Central memory CD8-positive, alpha-beta T cell (primary cell): Measurements from ENCODE around the gene MFSD2B.
"Not testable (repeated sequence)": the region's sequence is repeated elsewhere in the genome, so short reads cannot be mapped to it uniquely, and the experiment has no call there.

Experiments
- ATAC-seq: fragments of 150-1000 bp; cut with Tn5 transposase; replicated peaks from 2 replicates; pipeline ENCODE4 v1.10.0; 2022; ENCODE audit warnings: mild to moderate bottlenecking, moderate FRiP score, moderate number of reproducible peaks; ENCODE audit not compliant: poor library complexity, severe bottlenecking; ENCODE audit errors: extremely low read depth
- DNase-seq, 2 donors: peaks; one replicate each; pipeline ENCODE4 v3.0.0; 2021; ENCODE audit warnings: low spot score in 2 of 2
- H3K27ac Mint-ChIP-seq: one replicate; pipeline ENCODE4 v1.8.0; 2022; ENCODE audit warnings: low read depth, mild to moderate bottlenecking, moderate library complexity, mixed read lengths
- H3K27me3 Mint-ChIP-seq: one replicate; pipeline ENCODE4 v1.8.0; 2022; ENCODE audit warnings: mixed read lengths
- H3K36me3 Mint-ChIP-seq: one replicate; pipeline ENCODE4 v1.8.0; 2022; ENCODE audit warnings: mild to moderate bottlenecking, moderate library complexity, mixed read lengths; ENCODE audit not compliant: insufficient read depth
- H3K4me1 Mint-ChIP-seq: one replicate; pipeline ENCODE4 v1.8.0; 2022; ENCODE audit warnings: mixed read lengths
- H3K4me3 Mint-ChIP-seq: one replicate; pipeline ENCODE4 v1.8.0; 2022; ENCODE audit warnings: mild to moderate bottlenecking, moderate library complexity, mixed read lengths
- H3K9me3 Mint-ChIP-seq: one replicate; pipeline ENCODE4 v1.8.0; 2022; ENCODE audit warnings: mixed read lengths

The MFSD2B gene

DNA sequence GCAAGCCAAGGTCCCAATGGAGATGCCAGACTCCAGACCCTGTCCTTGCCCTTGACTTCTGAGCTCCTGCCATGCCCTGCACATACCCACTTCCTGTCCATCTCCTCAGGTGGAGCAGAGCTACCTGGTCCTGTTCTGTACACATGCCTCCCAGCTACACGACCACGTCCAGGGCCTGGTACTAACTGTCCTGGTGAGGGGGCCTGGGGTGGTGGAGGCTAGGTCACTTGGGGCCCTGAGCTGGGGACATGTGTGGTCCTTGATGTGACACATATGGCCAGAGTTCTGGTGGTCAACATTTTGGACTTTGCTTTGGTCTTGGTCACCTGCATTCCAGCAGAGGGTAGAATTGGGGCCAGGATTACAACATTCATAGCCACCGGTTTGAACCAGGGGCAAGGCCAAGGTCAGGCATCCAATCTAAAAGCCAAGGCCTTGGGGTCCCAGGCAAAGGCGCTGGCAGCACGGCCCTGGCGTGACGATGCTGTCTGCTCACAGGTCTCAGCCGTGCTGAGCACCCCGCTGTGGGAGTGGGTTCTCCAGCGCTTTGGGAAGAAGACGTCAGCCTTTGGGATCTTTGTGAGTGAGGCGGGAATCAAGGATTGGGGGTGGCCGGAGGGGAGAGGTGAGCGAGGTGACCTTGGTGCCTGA is 12.6 kb downstream of the MFSD2B start:
- Mint-ChIP-seq H3K4me3 (no peak overlapping the region), H3K27ac (no peak overlapping the region), H3K9me3 (no peaks in the 10 kb centered on the region), H3K27me3 (no peaks in the 10 kb centered on the region), H3K4me1 (no peaks in the 10 kb centered on the region), H3K36me3 (peaks cover 4% of the 10 kb centered on the region)
- ATAC-seq (no peak), DNase-seq (no peak)

GRCh38 chr2:24022975-24023575 is 13.2 kb downstream of the MFSD2B start:
- DNase-seq (no peak), ATAC-seq (no peak)
- H3K27me3 Mint-ChIP-seq: no peaks in the 10 kb centered on the region
- H3K4me1 Mint-ChIP-seq: no peaks in the 10 kb centered on the region
- no peaks in the 10 kb centered on the region for H3K9me3 Mint-ChIP-seq
- H3K36me3 Mint-ChIP-seq: peaks cover 6% of the 10 kb centered on the region
- no peak overlapping the region for H3K27ac Mint-ChIP-seq
- no peak overlapping the region for H3K4me3 Mint-ChIP-seq

DNA sequence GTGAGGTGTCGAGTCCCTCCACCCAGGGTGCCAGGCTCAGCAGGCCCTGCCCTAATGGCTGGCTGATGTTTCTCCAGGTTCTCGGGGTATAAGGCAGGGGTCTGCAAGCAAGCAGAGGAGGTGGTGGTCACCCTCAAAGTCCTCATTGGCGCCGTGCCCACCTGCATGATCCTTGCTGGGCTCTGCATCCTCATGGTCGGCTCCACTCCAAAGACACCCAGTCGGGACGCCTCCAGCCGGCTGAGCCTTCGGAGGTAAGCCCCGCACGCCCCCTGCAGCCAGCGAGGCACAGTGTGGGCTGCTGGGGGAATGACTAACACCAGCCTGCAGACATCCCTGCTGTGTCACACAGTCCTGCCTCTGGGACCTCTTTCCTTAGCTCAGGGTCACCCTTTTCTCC is 14.1 kb downstream of the MFSD2B start:
- Mint-ChIP-seq H3K27ac (no peak overlapping the region), H3K4me3 (no peak overlapping the region)

GRCh38 chr2:24024996-24025663 is 15.2 kb downstream of the MFSD2B start:
- Mint-ChIP-seq H3K36me3 (peaks cover 21% of the 10 kb centered on the region), H3K4me3 (no peak overlapping the region), H3K27ac (no peak overlapping the region), H3K27me3 (no peaks in the 10 kb centered on the region), H3K4me1 (no peaks in the 10 kb centered on the region), H3K9me3 (no peaks in the 10 kb centered on the region)
- no peak for DNase-seq
- no peak for ATAC-seq

More for the DNA sequence above, 14.1 kb downstream of the MFSD2B start:
- no peaks in the 10 kb centered on the region for H3K27me3 Mint-ChIP-seq
- DNase-seq: no peak
- no peak for ATAC-seq
- H3K9me3 Mint-ChIP-seq: no peaks in the 10 kb centered on the region
- H3K4me1 Mint-ChIP-seq: no peaks in the 10 kb centered on the region
- peaks cover 10% of the 10 kb centered on the region for H3K36me3 Mint-ChIP-seq

- DNase-seq (no peak), ATAC-seq (no peak)
- H3K9me3 Mint-ChIP-seq: no peaks in the 10 kb centered on the region
- H3K4me1 Mint-ChIP-seq: no peaks in the 10 kb centered on the region
- H3K27me3 Mint-ChIP-seq: no peaks in the 10 kb centered on the region
- no peak overlapping the region for H3K27ac Mint-ChIP-seq
- H3K4me3 Mint-ChIP-seq: no peak overlapping the region
- peaks cover 25% of the 10 kb centered on the region for H3K36me3 Mint-ChIP-seq
These were observed 16.3 kb downstream of the MFSD2B start for GRCh38 chr2:24026233-24026632.

- no peak overlapping the region for H3K4me3 Mint-ChIP-seq
- H3K36me3 Mint-ChIP-seq: peaks cover 15% of the 10 kb centered on the region
- DNase-seq (no peak), ATAC-seq (no peak)
- H3K4me1 Mint-ChIP-seq: peaks cover 19% of the 10 kb centered on the region
- H3K27ac Mint-ChIP-seq: no peak overlapping the region
- no peaks in the 10 kb centered on the region for H3K27me3 Mint-ChIP-seq
- H3K9me3 Mint-ChIP-seq: no peaks in the 10 kb centered on the region
These were observed 29.1 kb downstream of the MFSD2B start for GRCh38 chr2:24038786-24039499.

DNA sequence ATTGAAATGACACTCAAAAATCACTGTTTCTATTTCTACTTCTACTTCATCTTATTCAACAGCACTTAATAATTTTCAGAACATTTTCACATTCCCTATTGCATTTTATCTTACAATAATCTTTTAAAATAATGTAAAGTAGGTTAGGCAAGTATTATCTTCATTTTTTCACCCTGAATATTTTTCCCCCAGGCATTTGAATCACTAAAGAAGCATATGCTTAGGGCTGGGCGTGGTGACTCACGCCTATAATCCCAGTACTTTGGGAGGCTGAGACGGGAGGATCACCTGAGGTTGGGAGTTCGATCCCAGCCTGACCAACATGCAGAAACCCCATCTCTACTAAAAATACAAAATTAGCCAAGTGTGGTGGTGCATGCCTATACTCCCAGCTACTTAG is 30.6 kb downstream of the MFSD2B start:
- no peak for DNase-seq
- H3K4me1 Mint-ChIP-seq: peaks cover 20% of the 10 kb centered on the region
- no peak overlapping the region for H3K4me3 Mint-ChIP-seq
- H3K27ac Mint-ChIP-seq: no peak overlapping the region
- H3K36me3 Mint-ChIP-seq: peaks cover 15% of the 10 kb centered on the region
- no peak for ATAC-seq
- H3K9me3 Mint-ChIP-seq: no peaks in the 10 kb centered on the region
- H3K27me3 Mint-ChIP-seq: no peaks in the 10 kb centered on the region

DNA sequence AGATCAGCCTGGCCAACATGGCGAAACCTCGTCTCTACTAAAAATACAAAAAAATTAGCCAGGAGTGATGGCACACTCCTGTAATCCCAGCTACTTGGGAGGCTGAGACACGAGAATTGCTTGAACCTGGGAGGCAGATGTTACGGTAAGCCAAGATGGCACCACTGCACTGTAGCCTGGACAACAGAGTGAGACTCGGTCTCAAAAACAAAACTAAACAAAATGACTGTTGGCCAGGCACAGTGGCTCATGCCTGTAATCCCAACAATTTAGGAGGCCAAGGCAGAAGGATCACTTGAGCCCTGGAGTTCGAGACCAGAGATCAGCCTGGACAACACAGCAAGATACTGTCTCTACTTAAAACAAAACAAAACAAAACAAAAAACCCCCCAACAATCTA is 33.2 kb downstream of the MFSD2B start:
- H3K27ac Mint-ChIP-seq, DNase-seq, H3K27me3 Mint-ChIP-seq, H3K4me3 Mint-ChIP-seq, H3K9me3 Mint-ChIP-seq, ATAC-seq: not testable (repeated sequence)
- Mint-ChIP-seq H3K36me3 (peaks cover 17% of the 10 kb centered on the region), H3K4me1 (peaks cover 33% of the 10 kb centered on the region)

DNA sequence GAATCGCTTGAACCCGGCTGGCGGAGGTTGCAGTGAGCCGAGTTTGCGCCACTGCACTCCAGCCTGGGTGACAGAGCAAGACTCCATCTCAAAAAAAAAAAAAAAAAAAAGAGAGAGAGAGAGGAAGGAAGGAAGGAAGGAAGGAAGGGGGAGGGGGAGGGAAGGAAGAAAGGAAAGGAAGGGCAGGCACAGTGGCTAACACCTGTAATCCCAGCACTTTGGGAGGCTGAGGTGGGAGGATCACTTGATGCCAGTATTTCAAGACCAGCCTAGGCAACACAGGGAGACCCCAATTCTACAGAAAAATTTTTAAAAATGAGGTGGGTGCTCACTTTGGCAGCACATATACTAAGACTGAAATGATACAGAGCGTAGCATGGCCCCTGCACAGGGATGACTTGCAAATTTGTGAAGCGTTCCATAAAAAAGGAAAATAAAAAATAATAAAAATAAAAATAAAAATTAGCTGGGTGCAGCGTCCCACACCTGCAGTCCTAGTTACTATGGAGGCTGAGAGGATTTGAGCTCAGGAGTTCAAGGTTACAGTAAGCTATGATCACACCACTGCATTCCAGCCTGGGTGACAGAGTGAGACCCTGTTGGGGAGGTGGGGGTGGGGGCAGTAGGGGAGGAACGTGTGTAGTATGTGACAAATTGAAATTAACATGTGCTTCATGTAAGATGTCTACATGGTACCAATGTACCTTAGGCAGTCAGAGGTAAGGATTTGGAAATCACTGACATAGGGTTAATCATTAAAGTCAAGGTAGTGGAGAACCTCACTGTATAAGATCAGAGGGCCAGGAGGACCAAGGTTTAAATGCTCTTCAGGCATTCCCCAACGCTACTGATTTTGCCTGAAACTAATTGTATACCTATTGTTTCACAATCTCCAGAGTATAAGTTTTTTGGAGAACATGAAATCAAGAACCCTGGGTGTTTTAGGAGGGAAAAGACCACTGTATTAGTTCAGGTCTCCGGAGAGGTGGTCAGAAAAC is 35.9 kb downstream of the MFSD2B start:
- Mint-ChIP-seq H3K4me3 (peak overlapping the region; percentile 95), H3K27me3 (no peaks in the 10 kb centered on the region), H3K4me1 (peaks cover 39% of the 10 kb centered on the region), H3K27ac (no peak overlapping the region), H3K36me3 (peaks cover 10% of the 10 kb centered on the region), H3K9me3 (no peaks in the 10 kb centered on the region)
- ATAC-seq: no peak
- no peak for DNase-seq

- peak overlapping the region; percentile 92 for H3K27ac Mint-ChIP-seq
- H3K4me1 Mint-ChIP-seq: peaks cover 39% of the 10 kb centered on the region
- ATAC-seq: no peak
These were observed 36.7 kb downstream of the MFSD2B start for GRCh38 chr2:24046599-24046929.

GRCh38 chr2:24046930-24047702 is 37.2 kb downstream of the MFSD2B start, which contains the start of gene WDCP:
Gene WDCP (minus strand): TSS chr2:24047391. CDS start chr2:24039494, 7,897 bp downstream.
- Mint-ChIP-seq H3K4me1 (peaks cover 39% of the 10 kb centered on the region), H3K27me3 (no peaks in the 10 kb centered on the region), H3K27ac (peak within 1 kb of the TSS; percentile 92), H3K9me3 (no peaks in the 10 kb centered on the region), H3K4me3 (peak within 1 kb of the TSS; percentile 95), H3K36me3 (peaks cover 10% of the 10 kb centered on the region)
- peak; percentile 100 for ATAC-seq
- DNase-seq: peak; percentile 79 to 86

More at GRCh38 chr2:24046599-24046929, 36.7 kb downstream of the MFSD2B start:
- peaks cover 10% of the 10 kb centered on the region for H3K36me3 Mint-ChIP-seq
- peak overlapping the region; percentile 95 for H3K4me3 Mint-ChIP-seq
- no peaks in the 10 kb centered on the region for H3K27me3 Mint-ChIP-seq
- no peaks in the 10 kb centered on the region for H3K9me3 Mint-ChIP-seq
- DNase-seq: no peak
